ENCODE data around the gene ZSWIM5.
"Not testable (repeated sequence)": the region's sequence is repeated elsewhere in the genome, so short reads cannot be mapped to it uniquely, and the experiment has no call there.

Gene ZSWIM5
- 1.8 to 17.6 (median 4.4) reads per million in 9 experiments for total RNA-seq

DNA sequence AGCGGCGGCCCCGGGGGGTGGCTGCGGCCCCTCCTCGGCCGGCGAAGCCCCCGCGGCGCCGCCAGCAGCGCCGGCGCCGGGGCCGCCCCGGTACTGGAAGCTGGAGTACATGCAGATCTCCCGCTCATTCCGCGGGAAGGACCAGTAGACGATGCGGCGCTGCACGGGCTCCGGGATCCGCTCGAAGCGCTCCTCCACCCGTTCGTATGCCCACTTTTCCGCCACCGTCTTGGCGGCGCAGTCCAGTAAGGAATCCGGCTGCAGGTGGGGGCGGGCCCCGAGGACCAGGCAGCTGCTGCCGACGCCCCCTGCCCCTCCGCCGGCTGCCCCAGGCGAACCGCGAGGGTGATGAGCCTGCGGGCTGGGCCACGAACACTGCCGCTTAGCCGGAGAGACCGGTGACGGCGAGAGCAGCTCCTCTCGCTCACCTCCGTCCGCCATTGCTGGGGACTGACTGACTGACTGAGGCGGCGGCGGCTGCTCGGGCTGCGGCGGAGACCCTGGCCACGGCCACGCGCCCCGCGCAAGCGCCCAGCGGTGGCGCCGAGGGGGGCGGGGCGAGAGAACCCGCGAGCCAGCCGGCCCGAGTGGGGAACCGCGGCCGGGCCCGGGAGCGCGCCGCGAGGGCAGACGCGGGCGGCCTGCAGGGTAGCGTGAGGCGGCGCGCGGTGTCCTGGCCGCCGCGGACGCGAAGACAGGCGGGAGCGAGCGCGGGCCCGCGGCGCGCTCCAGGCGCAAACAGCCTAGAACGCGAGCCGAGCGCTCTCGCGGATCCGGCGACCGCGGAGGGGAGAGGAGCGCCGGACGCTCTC lies at the start of gene ZSWIM5:
Gene ZSWIM5, minus strand, starts transcription at position 696 of the 812 bp plus-strand sequence. Its CDS starts 255 bp downstream, at position 441.
- peaks cover 13 to 20% of the 10 kb centered on the region in 2 donors for H3K4me1 Mint-ChIP-seq (ENCODE audit: low read depth in 2 of 2)
- H3K27me3 Mint-ChIP-seq, result no peaks in the 10 kb centered on the region
- ATAC-seq (replicated peaks), result peak; percentile 81
- H3K9me3 Mint-ChIP-seq, result no peaks in the 10 kb centered on the region
- H3K36me3 Mint-ChIP-seq (ENCODE audit: insufficient read depth), result peaks cover 9% of the 10 kb centered on the region
- H3K27ac Mint-ChIP-seq, result peak within 1 kb of the TSS; percentile 46 to 79
- DNase-seq, result peak; percentile 54 to 63 (median 56)
- H3K4me3 Mint-ChIP-seq, result peak within 1 kb of the TSS; percentile 77 to 84

DNA sequence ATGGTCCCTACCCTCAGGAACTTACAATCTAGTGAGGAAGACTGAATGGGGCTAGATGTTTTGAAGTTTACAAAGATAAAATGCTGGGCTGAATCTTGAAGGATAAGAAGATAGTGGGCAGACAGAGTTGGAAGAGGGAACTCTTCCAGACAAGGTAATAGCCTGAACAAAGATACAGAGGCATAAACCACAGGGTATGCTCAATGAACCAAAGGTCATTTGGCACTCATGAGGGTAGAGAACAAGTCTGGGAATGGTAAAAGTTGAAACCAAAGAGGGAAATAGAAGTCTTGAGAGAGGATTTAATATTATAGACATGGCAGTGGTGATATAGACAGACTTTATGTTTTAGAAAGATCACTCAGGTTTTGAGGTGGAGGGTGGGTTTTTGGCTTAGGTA lies 48.1 kb upstream of the ZSWIM5 start:
- ATAC-seq (replicated peaks) (no peak), DNase-seq (no peak)
- no peak overlapping the region for H3K4me3 Mint-ChIP-seq
- H3K4me1 Mint-ChIP-seq (ENCODE audit: low read depth in 2 of 2), result no peaks in the 10 kb centered on the region
- peaks cover 8 to 13% of the 10 kb centered on the region in 2 donors for H3K9me3 Mint-ChIP-seq
- H3K27me3 Mint-ChIP-seq, result peaks cover 12 to 23% of the 10 kb centered on the region in 2 donors
- H3K36me3 Mint-ChIP-seq (ENCODE audit: insufficient read depth), result no peaks in the 10 kb centered on the region
- no peak overlapping the region for H3K27ac Mint-ChIP-seq

DNA sequence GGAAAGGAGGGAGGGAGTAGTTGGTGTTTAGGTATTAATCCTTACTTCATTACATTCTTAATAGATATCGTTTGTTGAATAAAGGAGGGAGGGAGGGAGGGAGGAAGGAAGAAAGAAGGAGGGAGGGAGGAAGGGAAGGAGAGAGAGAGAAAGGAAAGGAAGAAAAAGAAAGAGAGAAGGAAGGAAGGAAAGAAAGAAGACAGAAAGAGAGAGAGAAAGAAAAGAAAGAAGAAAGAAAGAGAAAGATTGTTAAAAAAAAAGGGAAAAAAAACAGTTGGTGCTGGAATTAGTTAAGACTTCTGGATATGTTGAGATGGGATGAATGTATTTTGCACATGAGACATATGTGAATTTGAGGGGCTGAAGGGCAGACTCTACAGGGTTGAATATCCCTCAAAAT lies 44.1 kb upstream of the ZSWIM5 start:
- Mint-ChIP-seq H3K36me3 (ENCODE audit: insufficient read depth) (no peaks in the 10 kb centered on the region), H3K4me3 (no peak overlapping the region), H3K27me3 (peaks cover 12 to 23% of the 10 kb centered on the region in 2 donors), H3K27ac (no peak overlapping the region), H3K9me3 (no peaks in the 10 kb centered on the region), H3K4me1 (ENCODE audit: low read depth in 2 of 2) (no peaks in the 10 kb centered on the region)
- ATAC-seq (replicated peaks) (no peak), DNase-seq (no peak)

DNA sequence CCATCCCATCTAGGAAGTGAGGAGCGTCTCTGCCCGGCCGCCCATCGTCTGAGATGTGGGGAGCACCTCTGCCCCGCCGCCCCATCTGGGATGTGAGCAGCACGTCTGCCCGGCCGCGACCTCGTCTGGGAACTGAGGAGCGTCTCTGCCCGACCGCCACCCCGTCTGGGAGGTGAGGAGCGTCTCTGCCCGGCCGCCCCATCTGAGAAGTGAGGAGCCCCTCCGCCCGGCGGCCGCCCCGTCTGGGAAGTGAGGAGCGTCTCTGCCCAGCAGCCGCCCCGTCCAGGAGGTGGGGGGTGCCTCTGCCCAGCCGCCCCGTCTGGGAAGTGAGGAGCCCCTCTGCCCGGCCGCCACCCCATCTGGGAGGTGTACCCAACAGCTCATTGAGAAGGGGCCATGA lies 41.6 kb upstream of the ZSWIM5 start:
- H3K36me3 Mint-ChIP-seq (ENCODE audit: insufficient read depth); ATAC-seq (replicated peaks); H3K4me1 Mint-ChIP-seq (ENCODE audit: low read depth in 2 of 2); H3K27ac Mint-ChIP-seq; H3K4me3 Mint-ChIP-seq; DNase-seq; H3K9me3 Mint-ChIP-seq: not testable (repeated sequence)
- peaks cover 0 to 11% of the 10 kb centered on the region in 2 donors for H3K27me3 Mint-ChIP-seq

- no peak for ATAC-seq (replicated peaks)
- H3K27ac Mint-ChIP-seq, result peak overlapping the region in 1 of 2 donors; percentile 19
- no peaks in the 10 kb centered on the region for H3K36me3 Mint-ChIP-seq (ENCODE audit: insufficient read depth)
- DNase-seq, result no peak
- no peaks in the 10 kb centered on the region for H3K4me1 Mint-ChIP-seq (ENCODE audit: low read depth in 2 of 2)
- no peaks in the 10 kb centered on the region for H3K9me3 Mint-ChIP-seq
- H3K27me3 Mint-ChIP-seq, result peaks cover 6 to 11% of the 10 kb centered on the region in 2 donors
- no peak overlapping the region for H3K4me3 Mint-ChIP-seq
These were observed 40.4 kb upstream of the ZSWIM5 start for GRCh38 chr1:45246760-45247159.

DNA sequence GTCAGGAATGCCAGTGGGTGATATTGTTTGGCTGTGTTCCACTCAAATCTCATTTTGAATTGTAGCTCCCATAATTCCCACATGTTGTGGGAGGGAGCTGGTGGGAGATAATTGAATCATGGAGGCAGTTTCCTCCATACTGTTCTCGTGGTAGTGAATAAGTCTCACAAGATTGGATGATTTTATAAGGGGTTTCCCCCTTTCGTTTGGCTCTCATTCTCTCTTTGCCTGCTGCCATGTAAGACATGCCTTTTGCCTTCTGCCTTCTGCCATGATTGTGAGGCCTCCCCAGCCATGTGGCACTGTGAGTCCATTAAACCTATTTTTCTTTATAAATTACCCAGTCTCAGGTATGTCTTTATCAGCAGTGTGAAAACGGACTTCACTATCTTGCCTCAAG lies 40.0 kb upstream of the ZSWIM5 start:
- H3K4me1 Mint-ChIP-seq (ENCODE audit: low read depth in 2 of 2); H3K4me3 Mint-ChIP-seq; ATAC-seq (replicated peaks); H3K36me3 Mint-ChIP-seq (ENCODE audit: insufficient read depth); H3K9me3 Mint-ChIP-seq; DNase-seq: not testable (repeated sequence)
- peak overlapping the region in 1 of 2 donors; percentile 19 for H3K27ac Mint-ChIP-seq
- H3K27me3 Mint-ChIP-seq, result peaks cover 10 to 13% of the 10 kb centered on the region in 2 donors

GRCh38 chr1:45244660-45245059 lies 38.3 kb upstream of the ZSWIM5 start:
- H3K27me3 Mint-ChIP-seq, result peaks cover 7 to 10% of the 10 kb centered on the region in 2 donors
- no peak overlapping the region for H3K27ac Mint-ChIP-seq

DNA sequence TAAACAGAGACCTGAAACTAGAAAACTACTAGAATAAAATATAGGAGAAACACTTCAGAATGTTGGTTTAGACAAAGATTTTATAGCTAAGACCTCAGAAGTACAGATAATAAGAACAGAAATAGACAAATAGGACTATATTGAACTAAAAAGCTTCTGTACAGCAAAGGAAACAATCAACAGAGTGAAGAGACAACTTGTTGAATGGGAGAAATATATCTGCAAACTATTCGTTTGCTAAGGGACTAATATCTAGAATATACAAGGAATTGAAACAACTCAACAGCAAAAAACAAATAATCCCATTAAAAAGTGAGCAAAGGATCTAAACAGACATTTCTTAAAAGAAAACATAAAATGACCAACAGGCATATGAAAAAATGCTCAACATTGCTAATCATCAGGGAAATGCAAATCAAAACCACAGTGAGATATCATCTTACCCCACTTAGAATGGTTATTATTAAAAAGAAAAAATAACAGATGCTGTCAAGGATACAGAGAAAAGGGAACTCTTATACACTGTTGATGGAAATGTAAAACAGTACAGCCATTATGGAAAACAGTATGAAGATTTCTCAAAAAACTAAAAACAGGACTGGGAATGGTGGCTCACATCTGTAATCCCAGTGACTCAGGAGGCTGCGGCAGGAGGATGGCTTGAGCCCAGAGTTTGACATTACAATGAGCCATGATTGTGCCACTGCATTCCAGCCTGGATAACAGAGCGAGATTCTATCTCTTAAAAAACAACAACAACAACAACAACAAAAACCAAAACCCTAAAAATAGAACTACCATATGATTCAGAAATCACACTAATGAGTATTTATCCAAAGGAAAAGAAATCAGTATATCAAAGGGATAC lies 37.3 kb upstream of the ZSWIM5 start:
- Mint-ChIP-seq H3K36me3 (ENCODE audit: insufficient read depth) (no peaks in the 10 kb centered on the region), H3K4me1 (ENCODE audit: low read depth in 2 of 2) (no peaks in the 10 kb centered on the region), H3K27me3 (peaks cover 7 to 10% of the 10 kb centered on the region in 2 donors), H3K4me3 (no peak overlapping the region), H3K9me3 (no peaks in the 10 kb centered on the region), H3K27ac (no peak overlapping the region)
- no peak for ATAC-seq (replicated peaks)
- no peak for DNase-seq

More at GRCh38 chr1:45244660-45245059, 38.3 kb upstream of the ZSWIM5 start:
- H3K4me3 Mint-ChIP-seq, result no peak overlapping the region
- H3K36me3 Mint-ChIP-seq (ENCODE audit: insufficient read depth), result no peaks in the 10 kb centered on the region
- DNase-seq (no peak), ATAC-seq (replicated peaks) (no peak)
- H3K4me1 Mint-ChIP-seq (ENCODE audit: low read depth in 2 of 2), result no peaks in the 10 kb centered on the region
- H3K9me3 Mint-ChIP-seq, result no peaks in the 10 kb centered on the region

- Mint-ChIP-seq H3K4me1 (ENCODE audit: low read depth in 2 of 2) (no peaks in the 10 kb centered on the region), H3K27ac (no peak overlapping the region), H3K27me3 (peaks cover 7 to 10% of the 10 kb centered on the region in 2 donors), H3K4me3 (no peak overlapping the region), H3K9me3 (no peaks in the 10 kb centered on the region), H3K36me3 (ENCODE audit: insufficient read depth) (no peaks in the 10 kb centered on the region)
- ATAC-seq (replicated peaks), result no peak
- no peak for DNase-seq
These were observed 32.4 kb upstream of the ZSWIM5 start for GRCh38 chr1:45238846-45239245.

DNA sequence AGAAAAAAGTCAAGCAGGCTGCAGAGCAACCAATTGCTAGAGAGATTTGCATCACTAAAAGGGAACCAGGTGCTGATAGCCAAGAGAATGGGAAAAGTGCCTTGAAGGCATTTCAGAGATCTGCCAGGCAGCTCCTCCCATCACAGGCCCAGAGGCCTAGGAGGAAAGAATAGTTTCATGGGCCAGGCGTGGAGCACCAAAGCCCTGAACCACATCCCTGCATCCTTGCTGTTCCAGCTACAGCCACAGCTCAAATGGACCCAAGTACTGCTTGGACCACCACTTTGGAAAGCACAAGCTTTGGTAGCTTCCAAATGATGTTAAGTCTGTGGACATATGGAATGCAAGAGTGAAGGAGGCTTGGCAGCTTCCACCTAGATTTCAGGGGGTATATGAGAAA lies 29.7 kb upstream of the ZSWIM5 start:
- Mint-ChIP-seq H3K4me3 (no peak overlapping the region), H3K27ac (no peak overlapping the region), H3K27me3 (no peaks in the 10 kb centered on the region), H3K9me3 (no peaks in the 10 kb centered on the region), H3K4me1 (ENCODE audit: low read depth in 2 of 2) (no peaks in the 10 kb centered on the region), H3K36me3 (ENCODE audit: insufficient read depth) (no peaks in the 10 kb centered on the region)
- DNase-seq (no peak), ATAC-seq (replicated peaks) (no peak)

- no peaks in the 10 kb centered on the region for H3K36me3 Mint-ChIP-seq (ENCODE audit: insufficient read depth)
- no peaks in the 10 kb centered on the region for H3K4me1 Mint-ChIP-seq (ENCODE audit: low read depth in 2 of 2)
- H3K27me3 Mint-ChIP-seq, result peaks cover 0 to 8% of the 10 kb centered on the region in 2 donors
- no peak overlapping the region for H3K4me3 Mint-ChIP-seq
- no peak overlapping the region for H3K27ac Mint-ChIP-seq
- DNase-seq, result peak in 1 of 3 experiments; percentile 4
- H3K9me3 Mint-ChIP-seq, result no peaks in the 10 kb centered on the region
- peak; percentile 43 for ATAC-seq (replicated peaks)
These were observed 24.1 kb upstream of the ZSWIM5 start for GRCh38 chr1:45230537-45230936.

DNA sequence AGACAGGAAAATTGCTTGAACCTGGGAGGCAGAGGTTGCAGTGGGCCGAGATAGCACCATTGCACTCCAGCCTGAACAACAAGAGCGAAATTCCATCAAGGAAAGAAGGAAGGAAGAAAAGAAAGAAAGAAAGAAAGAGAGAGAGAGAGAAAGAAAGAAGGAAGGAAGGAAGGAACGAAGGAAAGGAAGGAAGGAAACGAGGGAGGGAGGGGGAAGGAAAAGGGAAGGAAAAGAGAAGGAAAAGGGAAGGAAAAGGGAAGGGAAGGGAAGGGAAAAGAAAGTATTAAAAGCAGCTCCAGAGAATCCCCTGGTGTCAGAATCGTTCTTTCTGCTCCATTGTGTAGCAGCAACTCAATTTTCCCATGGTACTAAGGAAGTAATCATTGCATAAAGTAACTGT lies 19.2 kb upstream of the ZSWIM5 start:
- no peak overlapping the region for H3K27ac Mint-ChIP-seq
- DNase-seq, result no peak
- H3K27me3 Mint-ChIP-seq, result peaks cover 3 to 6% of the 10 kb centered on the region in 2 donors
- H3K9me3 Mint-ChIP-seq, result no peaks in the 10 kb centered on the region
- H3K4me3 Mint-ChIP-seq, result no peak overlapping the region
- no peak for ATAC-seq (replicated peaks)
- H3K4me1 Mint-ChIP-seq (ENCODE audit: low read depth in 2 of 2), result no peaks in the 10 kb centered on the region
- no peaks in the 10 kb centered on the region for H3K36me3 Mint-ChIP-seq (ENCODE audit: insufficient read depth)

DNA sequence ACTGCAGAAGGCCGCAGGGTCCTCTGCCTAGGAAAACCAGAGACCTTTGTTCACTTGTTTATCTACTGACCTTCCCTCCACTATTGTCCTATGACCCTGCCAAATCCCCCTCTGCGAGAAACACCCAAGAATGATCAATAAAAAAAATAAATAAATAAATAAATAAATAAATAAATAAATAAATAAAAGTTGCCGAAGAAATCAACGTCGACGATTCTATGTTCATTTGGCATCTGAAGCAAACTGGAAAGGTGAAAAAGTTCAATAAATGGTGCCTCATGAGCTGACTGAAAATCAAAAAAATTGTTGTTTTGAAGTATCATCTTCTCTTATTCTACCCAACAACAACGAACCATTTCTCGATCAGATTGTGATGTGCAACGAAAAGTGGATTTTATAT lies 17.3 kb upstream of the ZSWIM5 start:
- not testable (repeated sequence) for H3K36me3 Mint-ChIP-seq (ENCODE audit: insufficient read depth); ATAC-seq (replicated peaks); DNase-seq; H3K27ac Mint-ChIP-seq; H3K27me3 Mint-ChIP-seq; H3K9me3 Mint-ChIP-seq; H3K4me3 Mint-ChIP-seq; H3K4me1 Mint-ChIP-seq (ENCODE audit: low read depth in 2 of 2)

Measured in effector memory CD8-positive, alpha-beta T cell (primary cell).